NCI-H146 (cell line): ENCODE results near the gene RPL3.

Experiments
- DNase-seq: peaks from one replicate; lab custom pipeline; 2025; lab: John Stamatoyannopoulos, UW

The RPL3 gene

DNA sequence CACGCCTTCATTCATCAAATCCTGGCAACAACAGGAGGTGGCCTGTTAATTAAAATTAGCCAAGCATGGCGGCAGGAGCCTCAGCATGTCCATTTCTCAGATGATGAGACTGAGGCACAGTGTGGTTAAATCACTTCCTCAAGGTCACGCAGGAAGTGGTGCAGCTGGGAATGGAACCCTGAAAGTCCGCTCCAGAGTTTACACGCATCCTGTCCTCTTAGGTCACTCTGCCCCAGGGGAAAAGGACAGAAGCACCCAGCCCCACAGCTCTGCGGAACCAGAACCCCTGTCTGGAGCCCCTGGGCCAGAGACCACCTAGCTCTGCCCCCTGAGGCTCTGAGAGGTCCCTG lies 19.6 kb downstream of the RPL3 start:
- no peak for DNase-seq

DNA sequence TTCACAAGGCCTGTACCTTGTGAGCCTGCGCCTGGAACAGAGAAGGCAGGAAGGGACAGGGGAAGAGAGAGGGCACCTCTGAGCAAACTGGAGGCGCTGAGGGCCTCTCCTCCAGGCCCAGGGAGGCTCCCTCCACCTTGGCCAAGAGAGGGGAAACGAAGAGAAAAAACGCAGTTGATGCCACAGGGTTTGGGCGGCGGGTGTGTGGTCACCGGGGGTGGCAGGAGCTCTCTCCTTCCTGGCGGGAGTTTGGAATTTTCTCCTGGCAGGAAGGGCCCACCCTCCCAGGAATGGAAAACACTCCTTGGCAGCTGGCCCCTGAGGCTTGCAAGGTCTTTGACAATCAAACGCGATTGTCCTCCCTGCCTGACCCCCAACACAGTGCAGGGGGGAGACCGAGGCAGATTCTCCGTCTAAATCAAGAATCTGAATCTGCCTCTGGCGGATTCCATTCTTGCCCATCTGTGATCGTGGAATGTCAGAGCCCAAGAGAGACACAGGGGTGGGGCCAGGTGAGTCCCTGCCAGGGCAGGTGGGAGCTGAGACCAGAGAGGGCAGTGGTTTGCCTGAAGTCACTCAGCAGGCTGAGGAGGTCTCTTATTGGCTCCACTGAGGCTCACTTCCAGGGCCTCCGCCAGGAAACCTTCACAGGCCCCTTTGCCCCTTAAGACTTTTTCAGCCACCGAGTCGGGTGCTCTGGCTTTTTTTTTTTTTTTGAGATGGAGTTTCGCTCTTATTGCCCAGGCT lies 21.0 kb downstream of the RPL3 start:
- no peak for DNase-seq

DNA sequence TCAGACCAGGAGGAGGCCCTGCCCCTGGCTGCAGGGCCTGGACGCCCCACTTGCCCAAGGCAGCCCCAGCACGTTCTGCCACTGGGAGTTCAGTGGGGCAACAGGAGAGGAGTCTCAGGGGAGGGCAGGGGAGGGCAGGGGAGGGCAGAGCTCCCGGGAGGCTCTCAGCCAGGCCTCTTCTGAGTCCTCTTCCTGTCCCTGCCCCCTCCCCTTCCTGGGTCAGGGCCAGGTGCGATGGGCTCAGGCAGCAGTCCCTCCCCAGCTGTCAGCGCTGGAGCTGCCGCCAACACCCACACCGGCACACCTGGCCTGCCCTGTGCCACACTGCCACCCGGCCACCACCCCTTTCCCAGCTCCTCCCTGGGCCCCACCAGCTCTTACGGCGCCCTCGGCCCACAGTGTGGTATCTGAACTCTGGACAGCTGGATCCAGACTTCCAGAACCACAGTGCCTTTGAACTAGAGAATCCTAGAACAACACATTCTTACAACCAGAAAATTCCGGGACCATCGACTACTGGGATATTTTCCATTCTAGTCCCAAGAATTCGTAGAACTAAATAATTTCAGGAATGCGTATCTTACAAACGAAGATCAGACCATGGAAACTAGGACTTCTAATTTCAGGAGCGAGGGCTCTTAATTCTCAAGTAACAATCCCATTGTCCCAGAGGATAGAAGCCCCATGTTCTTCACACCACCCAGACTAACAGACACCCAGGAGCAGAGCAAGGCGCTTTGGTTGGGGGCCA lies 21.8 kb downstream of the RPL3 start:
- DNase-seq = peak; percentile 54

DNA sequence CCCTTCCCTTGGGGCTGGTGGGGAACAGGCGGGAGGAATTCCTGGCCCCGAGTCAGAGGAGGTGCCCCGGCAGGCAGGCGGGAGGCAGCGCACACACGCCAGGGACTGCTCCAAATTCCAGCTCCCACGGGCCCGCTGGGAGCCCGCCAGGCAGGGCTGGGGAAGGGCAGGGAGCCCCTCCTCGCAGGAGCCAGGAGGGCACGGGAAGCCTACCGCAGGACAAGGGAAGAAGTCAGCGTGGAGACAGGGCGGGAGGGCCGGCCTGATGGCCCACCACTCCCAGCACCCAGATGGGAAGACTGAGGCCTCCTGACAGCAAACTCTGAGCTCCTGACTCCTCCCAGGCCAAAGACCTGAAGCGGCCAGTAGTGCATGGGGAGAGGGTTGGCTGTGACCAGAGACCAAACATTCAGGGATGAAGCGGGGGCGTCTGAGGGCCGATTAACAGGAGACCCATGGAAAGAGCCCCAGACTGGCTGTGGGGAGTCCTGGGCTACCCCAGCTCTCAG lies 22.4 kb downstream of the RPL3 start:
- DNase-seq = no peak

DNA sequence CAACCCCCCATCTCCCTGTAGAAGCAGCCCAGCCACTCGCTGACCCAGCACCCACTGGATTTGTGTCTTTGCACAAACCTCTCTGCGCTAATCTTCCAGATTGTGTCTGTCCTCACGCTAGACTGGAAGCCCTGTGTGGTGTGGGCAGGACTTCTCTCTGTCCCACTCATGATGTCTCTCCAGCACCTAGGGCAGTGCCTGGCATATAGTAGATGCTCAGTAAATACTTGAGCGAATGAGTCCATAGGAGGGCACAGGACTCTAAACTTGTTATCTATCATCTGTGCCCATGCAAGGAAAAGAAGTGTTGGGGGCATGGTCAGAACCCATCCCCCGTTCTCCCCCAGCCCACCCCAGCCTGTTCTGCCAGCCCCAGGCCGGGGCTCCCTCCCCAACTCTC lies 22.9 kb downstream of the RPL3 start:
- DNase-seq = no peak

DNA sequence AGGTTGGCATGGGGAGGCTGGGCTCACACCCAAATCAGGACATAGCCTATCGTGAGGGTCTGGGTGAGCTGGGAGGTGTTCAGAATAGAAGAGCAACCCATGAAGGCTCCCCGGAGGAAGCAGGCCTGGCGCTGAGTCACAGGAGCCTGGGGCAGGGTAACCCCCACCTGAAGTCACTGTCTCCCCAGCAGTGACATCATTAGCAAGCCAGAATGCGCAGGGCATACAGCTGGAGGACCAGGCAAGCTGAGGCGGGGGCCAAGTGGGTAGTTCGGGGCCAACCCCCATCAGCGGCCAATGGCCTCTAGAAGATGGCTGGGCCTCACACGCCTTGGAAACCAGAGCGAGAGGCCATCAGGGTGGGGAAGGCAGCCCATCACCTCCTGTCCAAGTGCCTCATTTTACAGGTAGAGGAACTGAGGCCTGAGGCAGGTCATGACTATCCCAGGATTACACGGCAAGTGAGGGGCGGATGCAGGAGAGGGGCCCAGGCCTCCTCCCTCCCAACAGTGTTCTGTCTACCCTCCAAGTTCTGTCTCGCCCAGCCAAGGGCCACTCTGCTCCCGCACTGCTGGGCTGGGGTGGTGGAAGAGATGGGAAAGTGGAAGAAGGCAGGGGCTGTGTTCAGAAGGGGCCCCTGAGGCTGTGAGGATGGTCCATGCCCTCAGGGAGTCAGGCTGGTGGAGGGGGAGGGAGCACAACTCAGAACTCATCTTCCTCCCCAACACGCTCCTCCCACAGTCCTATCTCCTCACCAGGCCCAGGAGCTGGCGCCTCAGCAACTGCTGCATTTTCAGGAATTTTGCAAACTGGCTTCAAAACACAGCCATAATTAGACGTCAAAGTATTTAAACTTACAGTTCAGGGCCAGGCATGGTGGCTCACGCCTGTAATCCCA lies 24.6 kb downstream of the RPL3 start:
- no peak for DNase-seq

DNA sequence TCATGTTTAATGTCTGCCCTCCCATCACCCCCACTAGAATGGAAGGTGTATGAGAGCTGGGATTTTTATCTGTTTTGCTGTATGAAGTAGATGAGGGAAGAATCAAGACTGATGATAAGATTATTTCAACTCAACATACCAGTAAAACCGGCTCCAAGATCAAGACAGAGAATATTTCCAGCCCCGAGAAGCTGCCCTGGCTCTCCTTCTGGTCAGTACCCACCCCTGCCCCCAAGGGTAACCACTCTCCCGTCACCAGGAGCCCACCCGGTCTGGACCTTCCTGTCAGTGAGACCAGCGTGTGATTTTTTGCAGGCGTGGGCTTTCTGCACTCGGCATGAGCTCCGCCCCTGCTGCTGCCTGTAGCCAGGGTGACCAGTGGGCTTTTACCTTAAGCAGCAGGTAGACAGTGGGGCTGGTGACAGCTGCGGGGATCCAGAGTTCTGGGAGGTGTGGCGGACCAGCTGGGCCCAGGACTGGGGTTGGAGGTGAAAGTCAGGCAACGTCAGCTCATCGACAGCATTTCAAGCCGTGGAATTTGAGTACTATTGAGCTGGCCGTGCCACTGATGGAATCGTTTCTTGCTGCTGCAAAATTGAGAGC lies 25.6 kb downstream of the RPL3 start:
- no peak for DNase-seq

DNA sequence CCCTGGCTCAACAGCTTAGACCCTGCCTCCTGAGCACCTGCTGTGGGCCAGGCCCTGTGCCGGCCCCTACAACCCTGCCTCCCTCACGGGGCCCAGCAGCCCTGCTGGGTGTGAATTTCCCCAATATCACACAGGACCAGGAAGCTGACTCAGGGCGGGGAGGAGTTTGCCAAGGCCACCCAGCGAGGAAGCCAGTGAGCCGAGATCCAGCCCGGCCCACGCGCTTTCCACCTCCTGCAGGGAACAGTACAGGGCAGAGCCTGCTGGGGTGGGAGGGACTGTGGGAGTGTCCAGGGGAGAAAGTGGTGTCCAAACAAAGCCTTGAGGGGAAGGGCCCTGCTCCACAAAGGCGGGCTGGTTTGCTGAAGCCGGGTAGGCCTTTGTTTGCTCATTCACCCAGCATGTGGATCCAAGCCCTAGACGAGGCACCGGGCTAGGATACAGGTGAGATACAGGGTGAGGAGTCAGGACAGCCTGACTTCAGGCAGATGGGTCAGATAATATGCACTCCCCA lies 26.8 kb downstream of the RPL3 start:
- peak; percentile 89 for DNase-seq

DNA sequence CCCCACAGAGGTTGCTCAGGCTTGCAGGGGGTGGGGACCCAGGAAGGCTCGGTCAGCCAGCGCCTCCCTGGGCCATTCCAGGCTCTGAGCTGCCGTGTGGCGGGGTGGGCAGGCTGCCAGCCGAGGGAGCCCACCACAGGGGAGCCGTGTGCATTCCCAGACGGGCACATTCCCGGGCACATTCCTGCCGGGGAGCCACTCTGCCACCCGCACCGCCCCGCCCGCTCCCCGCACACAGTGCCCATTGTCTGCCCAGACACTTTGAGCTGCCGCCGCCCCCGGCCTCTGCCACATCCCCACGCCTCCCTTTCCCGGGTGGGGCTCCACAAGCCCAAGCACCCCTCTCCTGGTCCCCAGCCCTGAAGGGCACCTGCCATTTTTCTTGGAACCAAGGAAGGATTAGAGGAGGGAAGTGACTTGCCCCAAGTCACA lies 27.4 kb downstream of the RPL3 start:
- no peak for DNase-seq

DNA sequence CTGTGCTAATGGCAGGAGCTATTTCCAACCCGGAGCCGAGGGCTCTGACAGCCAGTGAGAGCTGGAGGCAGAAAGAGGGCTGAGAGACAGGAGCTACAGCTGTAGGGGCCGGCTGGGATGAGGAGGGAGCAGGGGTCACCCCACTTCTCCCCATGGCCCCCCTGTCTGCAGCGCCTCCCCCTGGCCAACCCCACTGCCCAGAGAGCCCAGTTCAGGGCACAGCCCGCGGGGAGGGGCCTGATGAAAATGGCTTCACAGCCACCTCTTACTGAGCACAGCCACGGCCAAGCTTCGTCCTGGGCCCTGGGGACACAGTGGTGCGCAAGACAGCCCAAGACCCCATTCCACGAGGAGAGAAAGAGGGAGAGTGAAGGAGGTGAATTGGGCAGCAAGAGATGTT lies 27.9 kb downstream of the RPL3 start:
- no peak for DNase-seq

DNA sequence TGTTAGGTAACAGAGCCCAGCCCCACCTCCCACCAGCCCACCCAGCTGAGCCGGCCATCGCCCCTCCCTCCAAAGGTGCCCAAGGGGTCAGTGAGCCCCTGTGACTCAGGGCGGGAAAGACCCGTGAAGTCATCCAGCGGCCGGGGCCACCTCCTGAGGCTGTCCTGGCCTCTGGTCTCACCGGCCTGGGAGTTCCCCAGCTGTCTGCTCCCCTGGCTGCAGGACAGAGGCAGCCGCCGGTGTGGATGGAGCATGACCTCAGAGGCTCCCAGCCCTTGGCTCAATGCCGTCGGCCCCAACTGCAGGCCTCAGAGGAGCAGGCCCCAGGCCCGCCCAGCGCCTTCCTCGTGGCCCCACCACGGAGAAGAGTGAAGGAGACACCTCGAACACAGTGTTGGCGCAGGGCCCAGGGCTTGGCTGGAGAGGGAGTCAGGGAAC lies 28.7 kb downstream of the RPL3 start:
- DNase-seq = no peak

DNA sequence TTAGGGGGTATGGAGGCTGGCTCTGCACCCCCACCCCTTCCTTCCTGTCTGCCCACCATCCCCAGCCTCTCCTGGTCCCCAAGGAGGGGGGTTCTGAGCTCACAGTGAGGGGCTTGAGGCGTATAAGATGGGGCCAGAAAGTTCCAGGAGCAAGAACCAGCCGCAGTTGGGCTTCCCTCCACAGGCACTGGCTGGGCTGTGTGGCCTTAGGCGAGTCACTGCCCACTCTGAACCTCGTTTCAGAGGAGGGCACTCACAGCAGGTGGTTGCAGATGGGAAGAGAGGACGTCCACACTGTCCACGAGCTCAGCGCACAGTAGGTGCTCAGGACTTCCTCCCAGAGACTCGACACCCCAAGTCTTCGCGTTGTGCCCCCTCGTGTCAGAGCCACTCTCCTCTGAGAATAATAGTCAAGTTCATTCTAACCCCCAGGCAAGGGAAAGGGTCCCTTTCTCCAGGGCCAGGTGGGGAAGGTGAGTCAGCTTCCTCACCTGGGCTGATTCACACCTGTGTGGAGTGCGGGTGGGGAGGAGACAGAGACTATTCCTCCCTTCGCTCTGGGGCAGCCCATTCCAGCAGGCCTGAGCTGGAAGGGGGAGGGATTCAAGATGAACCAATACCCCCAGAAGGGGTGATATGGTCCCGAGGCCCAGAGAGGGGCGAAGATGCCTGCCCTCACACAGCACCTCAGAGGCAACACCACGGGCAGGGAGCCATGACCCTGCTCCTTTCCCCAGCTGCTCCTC lies 29.3 kb downstream of the RPL3 start:
- DNase-seq = no peak

DNA sequence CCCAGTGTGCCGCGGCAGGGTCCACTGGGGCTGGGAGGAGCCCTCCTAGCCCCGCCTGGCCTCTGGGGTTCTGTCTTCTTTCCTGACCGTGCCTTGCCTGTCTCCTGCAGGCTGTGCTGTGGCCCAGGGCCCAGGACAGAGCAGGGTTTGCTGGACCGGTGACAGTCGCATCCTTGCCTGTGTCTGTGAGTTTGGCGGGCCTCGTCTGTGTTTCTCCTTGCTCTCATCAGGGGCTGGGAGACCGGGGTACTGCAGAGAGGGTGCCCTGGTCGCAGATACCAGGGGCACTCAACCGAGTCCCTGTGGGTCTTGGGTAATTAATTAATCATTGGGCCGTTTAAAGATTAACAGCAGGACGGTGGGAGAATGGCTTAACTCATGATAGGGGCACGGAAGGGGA lies 29.9 kb downstream of the RPL3 start:
- DNase-seq = no peak

DNA sequence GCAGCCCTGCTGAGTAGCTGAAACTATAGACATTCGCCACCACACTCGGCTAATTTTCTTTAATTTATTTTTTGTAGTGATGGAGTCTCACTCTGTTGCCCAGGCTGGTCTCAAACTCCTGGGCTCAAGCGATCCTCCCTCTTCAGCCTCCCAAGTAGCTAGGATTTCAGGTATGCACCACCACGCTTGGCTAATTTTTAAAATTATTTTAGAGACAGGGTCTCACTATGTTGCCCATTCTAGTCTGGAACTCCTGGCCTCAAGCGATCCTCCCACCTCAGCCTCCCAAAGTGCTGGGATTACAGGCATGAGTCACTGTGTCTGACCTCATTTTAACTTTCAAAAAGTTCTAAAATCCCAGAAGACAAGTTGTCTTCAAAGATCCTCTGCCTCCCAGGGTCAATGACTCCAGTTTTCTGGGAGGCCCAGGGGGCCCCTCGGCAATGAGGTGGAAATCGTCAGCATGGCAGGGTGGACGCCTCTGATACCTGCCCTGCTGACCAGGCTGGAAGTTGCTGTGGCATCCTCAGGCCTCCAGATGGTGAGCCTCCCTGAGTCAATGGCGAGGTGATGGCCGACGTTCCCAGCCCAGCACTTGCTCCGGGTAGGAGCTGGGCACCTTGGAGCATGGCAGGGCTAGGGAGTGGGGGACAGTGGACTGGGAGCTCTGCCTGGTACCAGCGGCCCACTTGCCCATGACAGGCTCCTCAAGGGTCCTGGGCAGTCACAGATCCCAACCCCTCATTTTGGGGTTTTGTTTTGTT lies 31.1 kb downstream of the RPL3 start:
- DNase-seq = no peak

DNA sequence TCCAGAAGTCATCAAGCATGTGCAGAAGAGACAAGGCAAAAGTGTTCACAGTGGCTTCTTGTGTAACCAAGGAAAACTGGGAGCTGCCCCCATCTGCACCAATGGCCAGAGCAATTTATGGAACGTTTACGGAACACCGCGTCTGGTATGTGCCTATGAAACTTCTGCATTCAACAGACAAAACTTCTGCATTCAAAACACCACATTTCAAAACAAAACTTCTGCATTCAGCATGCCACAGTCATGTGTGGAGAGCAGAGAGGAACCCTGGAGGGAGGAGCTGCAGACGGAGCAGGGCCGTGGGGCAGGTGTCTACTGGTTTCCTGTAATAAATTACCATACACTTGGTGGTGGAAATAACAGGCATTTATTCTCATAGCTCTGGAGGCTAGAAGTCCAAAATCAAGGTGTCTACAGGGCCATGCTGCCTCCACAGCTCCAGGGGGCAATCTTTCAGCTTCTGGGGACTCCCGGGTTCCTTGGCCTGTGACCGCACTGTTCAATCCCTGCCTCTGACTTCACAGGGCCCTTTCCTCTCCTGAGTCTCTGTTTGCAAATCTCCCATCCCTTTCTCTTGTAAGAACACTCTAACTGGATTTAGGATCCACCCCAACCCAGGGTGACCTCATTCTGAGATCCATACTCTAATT lies 32.2 kb downstream of the RPL3 start:
- DNase-seq = no peak

DNA sequence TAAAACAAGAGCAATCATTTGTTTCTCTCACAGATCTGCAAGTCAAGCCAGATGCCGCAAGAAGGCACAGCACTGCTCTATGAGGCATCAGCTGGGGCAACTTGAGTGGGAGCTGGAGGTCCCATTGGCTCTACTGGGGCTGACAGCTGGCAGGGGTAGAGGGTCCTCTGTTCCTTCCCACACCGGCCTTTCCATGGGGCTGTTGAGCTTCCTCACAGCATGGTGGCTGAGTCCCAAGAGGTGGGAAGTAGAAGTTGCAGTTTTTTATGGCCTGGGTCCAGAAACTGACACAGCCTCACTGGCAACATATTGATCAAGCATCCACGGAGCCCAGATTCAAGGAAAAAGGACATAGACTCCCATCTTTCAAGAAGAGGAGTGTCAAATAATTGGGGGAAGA lies 34.4 kb downstream of the RPL3 start:
- no peak for DNase-seq

DNA sequence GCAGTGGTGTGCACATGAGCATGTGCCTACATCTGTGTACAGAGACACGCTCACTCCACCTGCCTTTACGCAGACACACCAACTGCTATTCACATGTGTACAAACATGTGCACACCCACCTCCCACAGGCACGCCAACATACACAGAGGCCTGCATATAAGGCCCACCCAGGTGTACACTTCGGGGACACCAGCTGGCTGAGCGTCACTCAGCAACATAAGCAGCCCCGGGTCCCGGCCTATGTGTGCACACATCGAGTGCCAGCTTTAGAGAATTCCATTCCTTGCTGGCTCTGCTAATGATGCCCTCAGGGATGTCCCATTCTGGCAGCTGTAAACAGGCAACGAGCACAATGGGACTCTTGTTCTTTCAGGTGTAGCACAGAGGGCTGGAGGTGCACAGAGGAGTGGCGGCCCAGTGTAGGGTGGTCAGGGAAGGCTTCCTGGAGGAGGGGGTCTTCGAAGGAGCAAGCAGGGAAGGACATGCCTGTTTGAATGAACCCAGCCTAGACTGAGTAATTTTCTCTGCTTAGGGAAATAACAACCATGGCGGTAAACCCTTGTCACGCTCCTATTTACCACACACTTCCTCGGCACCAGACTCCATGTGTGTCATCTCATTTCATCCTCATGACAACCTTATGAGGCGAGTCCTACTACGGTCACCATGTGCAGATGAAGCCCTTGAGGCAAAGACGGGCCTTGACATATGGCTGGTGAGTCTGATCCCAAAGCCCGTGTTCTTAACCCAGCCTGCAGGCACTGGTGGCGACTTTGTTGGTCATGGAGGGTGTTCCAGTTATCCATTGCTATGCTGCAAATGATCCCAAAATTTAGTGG lies 35.1 kb downstream of the RPL3 start:
- no peak for DNase-seq

DNA sequence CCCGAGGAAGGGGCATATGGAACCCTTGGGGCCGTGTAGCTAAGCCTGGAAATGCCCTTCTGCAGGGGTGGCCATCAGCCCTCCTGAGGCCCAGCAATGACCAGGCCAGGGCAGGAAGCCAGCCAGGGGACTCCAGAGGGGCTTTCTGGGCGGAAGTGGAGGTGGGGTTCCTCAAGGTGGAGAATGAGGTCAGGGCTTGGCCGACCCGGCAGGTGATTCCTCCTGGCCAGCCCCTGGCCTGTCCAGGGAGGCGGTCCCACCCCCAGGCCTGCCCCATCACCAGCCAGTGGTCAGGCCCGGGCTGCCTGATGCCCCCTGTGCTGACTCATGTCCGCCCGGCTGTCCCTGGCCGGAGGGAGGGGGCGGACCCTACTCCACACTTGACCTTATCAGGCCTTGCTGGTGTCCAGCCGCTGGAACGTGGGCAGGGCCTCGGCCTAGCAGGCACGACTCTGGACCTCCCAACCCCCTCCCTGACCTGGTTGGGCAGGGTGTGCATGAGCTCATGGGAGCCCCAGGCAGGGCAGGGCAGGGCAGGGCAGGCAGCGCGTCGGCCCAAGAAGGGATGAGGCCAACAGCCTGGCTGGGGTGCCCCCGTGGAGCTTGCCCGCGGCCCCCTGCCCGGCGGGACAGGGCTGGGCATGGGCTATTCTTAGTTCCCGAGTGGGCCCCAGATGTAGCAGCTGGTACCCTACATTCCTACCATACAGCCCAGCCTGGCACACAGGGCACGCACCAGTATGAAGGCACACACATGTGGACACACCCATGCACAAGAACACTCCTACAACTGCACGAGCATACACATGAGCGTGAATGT lies 35.9 kb downstream of the RPL3 start:
- no peak for DNase-seq
